GM13976 (cell line): ENCODE data around the gene PPP6C.
"Not testable (repeated sequence)": the region's sequence is repeated elsewhere in the genome, so short reads cannot be mapped to it uniquely, and the experiment has no call there.

ENCODE experiments used
- DNase-seq: peaks from one replicate; pipeline ENCODE4 v3.0.0; 2012; ENCODE audit warnings: low spot score
- in situ Hi-C: fragments of 300-500 bp; cut with MboI; formaldehyde crosslinking; loops from one replicate; pipeline ENCODE4 v1.12.0; 2022; ENCODE audit warnings: low sequenced_read_pairs, mixed read lengths, inconsistent platforms; ENCODE audit not compliant: unreplicated experiment
- TF ChIP-seq, protein P1 (sequence below): IDR thresholded peaks from 2 replicates; pipeline ENCODE4 v1.5.1; 2012; ENCODE audit warnings: borderline replicate concordance, mild to moderate bottlenecking; ENCODE audit not compliant: insufficient read depth; ENCODE audit errors: extremely low read depth, missing control alignments, control extremely low read depth

Gene PPP6C

DNA sequence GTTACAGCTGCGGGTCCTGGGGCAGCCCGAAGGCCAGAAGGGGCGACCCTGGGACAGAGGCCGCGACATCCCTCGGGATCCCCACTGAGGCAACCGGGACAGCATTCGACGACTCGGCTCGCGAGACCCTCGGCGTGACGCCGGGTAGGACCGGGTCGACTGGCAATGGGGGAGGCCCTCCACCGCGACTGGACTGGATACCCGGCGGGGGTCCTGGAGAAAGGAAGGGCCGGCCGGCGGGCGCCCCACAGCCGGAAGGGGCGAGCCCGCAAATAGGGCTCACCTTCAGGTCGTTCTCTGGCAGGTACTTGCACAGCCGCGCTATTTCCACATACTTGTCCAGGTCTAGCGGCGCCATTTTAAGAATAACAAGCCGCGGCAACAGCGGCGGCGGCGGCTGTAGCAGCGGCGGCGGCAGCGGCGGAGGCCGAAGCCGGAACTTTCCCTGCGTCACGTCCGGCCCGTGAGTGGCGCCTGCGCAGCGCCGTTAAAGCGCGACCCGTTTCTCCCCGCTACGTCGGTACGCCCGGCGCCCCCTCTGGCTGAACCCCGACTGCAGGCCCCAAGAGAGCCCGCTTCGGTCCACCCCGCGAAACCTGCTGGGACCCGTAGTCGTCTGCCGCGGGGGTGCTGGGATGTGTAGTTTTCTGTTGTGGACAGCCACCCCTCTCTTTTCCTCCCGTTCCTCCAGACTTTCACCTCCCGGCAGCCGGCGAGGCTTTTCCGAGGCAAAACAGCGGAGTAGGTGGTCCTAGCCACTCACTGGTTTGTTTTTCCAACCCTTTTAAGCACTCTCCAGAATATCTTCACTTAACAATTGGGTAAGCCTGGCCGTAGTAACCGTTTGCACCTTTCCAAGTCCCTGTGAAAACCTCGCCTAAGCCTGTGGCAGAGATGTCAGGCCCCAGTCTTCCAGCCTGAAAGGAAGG lies at the start of gene PPP6C:
PPP6C (minus strand) TSS at position 443 of the 929 bp plus-strand sequence; CDS start at position 358, 85 bp downstream.
- in situ Hi-C loops, result no loop called here
- TF ChIP-seq, protein P1, sequence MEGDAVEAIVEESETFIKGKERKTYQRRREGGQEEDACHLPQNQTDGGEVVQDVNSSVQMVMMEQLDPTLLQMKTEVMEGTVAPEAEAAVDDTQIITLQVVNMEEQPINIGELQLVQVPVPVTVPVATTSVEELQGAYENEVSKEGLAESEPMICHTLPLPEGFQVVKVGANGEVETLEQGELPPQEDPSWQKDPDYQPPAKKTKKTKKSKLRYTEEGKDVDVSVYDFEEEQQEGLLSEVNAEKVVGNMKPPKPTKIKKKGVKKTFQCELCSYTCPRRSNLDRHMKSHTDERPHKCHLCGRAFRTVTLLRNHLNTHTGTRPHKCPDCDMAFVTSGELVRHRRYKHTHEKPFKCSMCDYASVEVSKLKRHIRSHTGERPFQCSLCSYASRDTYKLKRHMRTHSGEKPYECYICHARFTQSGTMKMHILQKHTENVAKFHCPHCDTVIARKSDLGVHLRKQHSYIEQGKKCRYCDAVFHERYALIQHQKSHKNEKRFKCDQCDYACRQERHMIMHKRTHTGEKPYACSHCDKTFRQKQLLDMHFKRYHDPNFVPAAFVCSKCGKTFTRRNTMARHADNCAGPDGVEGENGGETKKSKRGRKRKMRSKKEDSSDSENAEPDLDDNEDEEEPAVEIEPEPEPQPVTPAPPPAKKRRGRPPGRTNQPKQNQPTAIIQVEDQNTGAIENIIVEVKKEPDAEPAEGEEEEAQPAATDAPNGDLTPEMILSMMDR, result peak; percentile 91
- DNase-seq, result peak; percentile 98

DNA sequence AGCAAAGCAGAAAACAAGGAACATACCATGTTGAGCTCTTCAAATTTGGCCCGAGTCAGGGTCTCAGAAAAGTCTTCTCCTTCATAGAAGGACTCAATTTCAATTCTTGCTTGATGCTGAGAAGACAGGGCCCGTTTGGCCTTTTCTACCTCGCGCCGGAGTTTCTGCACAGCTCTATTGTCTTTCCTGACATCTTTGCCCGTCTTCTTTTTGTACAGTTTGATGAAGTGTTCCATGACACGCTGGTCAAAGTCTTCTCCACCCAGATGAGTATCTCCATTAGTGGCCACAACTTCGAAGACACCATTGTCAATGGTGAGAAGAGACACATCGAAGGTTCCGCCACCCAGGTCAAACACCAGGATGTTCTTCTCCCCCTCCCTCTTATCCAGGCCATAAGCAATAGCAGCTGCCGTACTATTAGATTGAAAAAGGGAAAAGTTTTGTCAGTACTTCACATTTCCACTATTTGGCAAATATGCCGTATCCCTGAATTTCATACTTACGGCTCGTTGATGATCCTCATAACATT lies 49.4 kb upstream of the PPP6C start:
- TF ChIP-seq, protein P1, result no peak
- in situ Hi-C loops, result no loop called here
- DNase-seq, result no peak

DNA sequence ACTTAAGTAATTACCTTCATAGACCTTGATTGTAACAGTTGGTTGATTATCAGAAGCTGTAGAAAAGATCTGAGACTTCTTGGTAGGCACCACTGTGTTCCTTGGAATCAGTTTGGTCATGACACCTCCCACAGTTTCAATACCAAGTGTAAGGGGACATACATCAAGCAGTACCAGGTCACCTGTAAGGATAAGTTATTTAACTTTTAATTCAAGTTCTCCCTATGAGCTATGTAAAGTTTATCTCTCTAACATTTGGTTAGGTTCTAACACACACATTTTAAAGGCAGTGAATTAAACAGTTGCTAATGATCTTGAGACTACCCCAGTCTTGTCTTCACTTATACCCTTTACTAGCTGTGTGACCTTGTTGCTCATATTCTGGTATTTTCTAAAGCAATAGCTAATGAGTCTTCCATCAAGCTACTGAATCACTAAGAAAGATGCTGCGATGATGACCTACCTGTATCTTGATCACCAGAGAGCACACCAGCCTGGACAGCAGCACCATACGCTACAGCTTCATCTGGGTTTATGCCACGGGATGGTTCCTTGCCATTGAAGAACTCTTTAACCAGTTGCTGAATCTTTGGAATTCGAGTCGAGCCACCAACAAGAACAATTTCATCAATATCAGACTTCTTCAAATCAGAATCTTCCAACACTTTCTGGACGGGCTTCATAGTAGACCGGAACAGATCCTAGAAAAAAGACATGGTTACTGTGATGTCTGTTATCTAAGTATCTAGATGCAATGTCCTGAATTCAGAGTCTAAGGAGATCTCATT lies 48.7 kb upstream of the PPP6C start:
- DNase-seq, result no peak
- in situ Hi-C loops, result no loop called here
- TF ChIP-seq, protein P1, result no peak

DNA sequence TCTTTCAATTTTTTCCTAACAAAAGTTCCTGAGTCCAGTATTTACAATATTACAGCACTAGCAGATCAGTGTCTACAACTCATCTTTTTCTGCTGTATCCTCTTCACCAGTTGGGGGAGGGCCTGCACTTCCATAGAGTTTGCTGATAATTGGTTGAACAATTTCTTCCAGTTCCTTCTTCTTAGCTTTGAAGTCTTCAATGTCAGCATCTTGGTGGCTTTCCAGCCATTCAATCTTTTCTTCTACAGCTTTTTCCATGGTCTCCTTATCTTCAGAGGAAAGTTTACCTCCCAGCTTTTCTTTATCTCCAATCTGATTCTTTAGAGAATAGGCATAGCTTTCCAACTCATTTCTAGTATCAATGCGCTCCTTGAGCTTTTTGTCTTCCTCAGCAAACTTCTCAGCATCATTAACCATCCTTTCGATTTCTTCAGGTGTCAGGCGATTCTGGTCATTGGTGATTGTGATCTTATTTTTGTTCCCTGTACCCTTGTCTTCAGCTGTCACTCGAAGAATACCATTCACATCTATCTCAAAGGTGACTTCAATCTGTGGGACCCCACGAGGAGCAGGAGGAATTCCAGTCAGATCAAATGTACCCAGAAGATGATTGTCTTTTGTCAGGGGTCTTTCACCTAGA lies 47.0 kb upstream of the PPP6C start:
- DNase-seq, in situ Hi-C loops: not testable (repeated sequence)

DNA sequence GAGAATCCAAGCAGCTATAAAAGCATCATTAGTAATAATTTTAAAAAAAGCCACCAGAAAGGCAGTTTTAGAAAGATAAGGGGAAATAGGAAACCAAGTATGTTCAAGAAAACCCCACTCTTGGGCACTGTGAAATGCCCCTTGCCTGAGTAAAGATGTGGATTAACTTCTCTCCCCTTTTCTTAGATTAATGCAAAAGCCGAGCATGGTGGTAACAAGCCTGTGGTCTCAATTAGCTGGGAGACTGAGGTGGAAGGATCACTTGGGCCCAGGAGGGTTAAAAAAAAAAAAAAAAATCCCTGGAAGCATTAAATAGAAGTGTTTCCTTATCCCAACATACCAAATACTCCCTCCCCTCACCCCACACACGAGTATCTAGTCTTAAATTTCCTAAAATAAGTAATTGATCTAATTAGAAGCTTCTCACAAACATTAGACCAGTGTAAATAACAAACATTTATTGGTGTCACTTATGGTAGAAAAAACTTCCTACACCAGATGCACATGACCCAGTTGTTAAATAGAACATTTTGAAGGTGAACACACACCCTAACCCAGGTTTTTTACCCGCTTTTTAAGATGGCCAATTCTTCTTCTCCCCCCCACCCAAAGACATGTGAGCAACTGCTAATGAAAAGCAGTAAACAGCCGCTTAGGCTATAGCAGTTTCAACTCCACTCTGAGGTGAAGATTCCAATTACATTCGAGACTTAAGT lies 46.4 kb upstream of the PPP6C start:
- in situ Hi-C loops, result no loop called here
- TF ChIP-seq, protein P1, result no peak
- DNase-seq, result no peak

DNA sequence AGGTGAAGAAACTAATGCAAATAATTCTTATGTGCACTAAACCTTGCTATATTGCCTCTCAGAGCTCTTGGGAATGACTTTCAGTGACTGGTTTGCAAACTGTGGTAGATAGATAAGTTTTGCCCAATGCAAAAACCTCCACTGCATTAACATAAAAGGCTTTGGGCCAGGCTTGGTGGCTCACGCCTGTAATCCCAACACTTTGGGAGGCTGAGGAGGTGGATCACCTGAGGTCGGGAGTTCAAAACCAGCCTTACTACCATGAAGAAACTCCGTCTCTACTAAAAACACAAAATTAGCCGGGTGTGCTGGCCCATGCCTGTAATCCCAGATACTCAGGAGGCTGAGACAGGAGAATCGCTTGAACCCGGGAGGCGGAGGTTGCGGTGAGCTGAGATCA lies 44.5 kb upstream of the PPP6C start:
- DNase-seq, in situ Hi-C loops: not testable (repeated sequence)

DNA sequence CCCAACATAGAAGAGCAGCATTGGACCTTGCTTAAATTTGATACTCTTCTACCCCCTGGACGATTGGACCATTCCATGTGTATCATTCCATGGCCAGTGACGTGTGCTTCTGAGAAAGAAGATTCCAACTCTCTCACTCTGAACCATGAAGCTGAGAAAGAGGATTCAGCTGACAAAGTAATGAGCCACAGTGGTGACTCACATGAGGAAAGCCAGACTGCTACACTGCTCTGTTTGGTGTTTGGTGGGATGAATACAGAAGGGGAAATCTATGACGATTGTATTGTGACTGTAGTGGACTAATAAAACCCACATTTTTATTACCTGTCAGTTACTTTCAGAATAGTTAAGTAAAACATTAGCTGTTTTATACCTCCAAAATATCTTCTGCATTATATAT lies 44.1 kb upstream of the PPP6C start:
- in situ Hi-C loops, result no loop called here
- TF ChIP-seq, protein P1, result no peak
- DNase-seq, result no peak
